Smooth muscle cell (in vitro differentiated cells): ENCODE results near the gene LRRC53. TPM values are rescaled to one million over a fixed set of nuclear protein-coding genes. Genes with fewer than 3 reads are reported as not detected.

Source experiments
- DNase-seq: peaks from one replicate; lab custom pipeline; 2025; ENCODE audit not compliant: unreplicated experiment; lab: John Stamatoyannopoulos, UW
- H2AFZ ChIP-seq: fragments of 200-600 bp; sonication (generic); 2 replicates; pipeline ENCODE4 v1.6.0; 2016; ENCODE audit warnings: antibody characterized with exemption, low read depth, mild to moderate bottlenecking
- H3F3A ChIP-seq: fragments of 200-600 bp; sonication (generic); 2 replicates; pipeline ENCODE4 v1.6.0; 2017; ENCODE audit warnings: antibody characterized with exemption, low read depth
- H3K27ac ChIP-seq: fragments of 200-600 bp; sonication (generic); 2 replicates; pipeline ENCODE4 v1.5.1; 2016; ENCODE audit warnings: low read depth, mild to moderate bottlenecking
- H3K27me3 ChIP-seq: fragments of 200-600 bp; sonication (generic); 2 replicates; pipeline ENCODE4 v1.6.1; 2016; ENCODE audit warnings: low read depth, mild to moderate bottlenecking
- H3K36me3 ChIP-seq: fragments of 200-600 bp; sonication (generic); 2 replicates; pipeline ENCODE4 v1.5.1; 2016; ENCODE audit warnings: low read depth
- H3K4me1 ChIP-seq: fragments of 200-600 bp; sonication (generic); 2 replicates; pipeline ENCODE4 v1.5.1; 2016; ENCODE audit warnings: low read depth
- H3K4me2 ChIP-seq: fragments of 200-600 bp; sonication (generic); 2 replicates; pipeline ENCODE4 v1.6.0; 2016; ENCODE audit warnings: mild to moderate bottlenecking
- H3K4me3 ChIP-seq: fragments of 200-600 bp; sonication (generic); 2 replicates; pipeline ENCODE4 v1.5.1; 2016; ENCODE audit warnings: mild to moderate bottlenecking
- H3K79me2 ChIP-seq: fragments of 200-600 bp; sonication (generic); 2 replicates; pipeline ENCODE4 v1.6.0; 2016; ENCODE audit warnings: low read depth, mild to moderate bottlenecking
- H3K9ac ChIP-seq: fragments of 200-600 bp; sonication (generic); 2 replicates; pipeline ENCODE4 v1.6.0; 2016; ENCODE audit warnings: low read depth
- H3K9me3 ChIP-seq: fragments of 200-600 bp; sonication (generic); replicated peaks from 2 replicates; pipeline ENCODE4 v1.5.1; 2016; ENCODE audit warnings: low read depth
- H4K20me1 ChIP-seq: fragments of 200-600 bp; sonication (generic); 2 replicates; pipeline ENCODE4 v1.6.0; 2016; ENCODE audit warnings: low read depth
- WGBS: methylation state at CpG from one replicate; pipeline ENCODE4 v1.1.7; 2016; ENCODE audit warnings: low lambda C conversion rate; 5-methylcytosine and 5-hydroxymethylcytosine counted together
- polyA plus RNA-seq: library from polyadenylated mRNA; unstranded; fragments of >200 nt; fragmentation: Nextera tagmentation; extraction: Ambion mirVana; gene quantifications from 2 replicates; pipeline ENCODE4 v1.2.1, GENCODE V29; 2016
- total RNA-seq: library from RNA; depleted of rRNA; stranded (reverse); fragments of >200 nt; gene quantifications from 2 replicates; pipeline ENCODE4 v1.2.3, GENCODE V29; 2014
- TF ChIP-seq, protein P1 (sequence below): fragments of 200-600 bp; sonication (generic); IDR thresholded peaks from 2 replicates; pipeline ENCODE4 v1.5.1; 2017; ENCODE audit warnings: borderline replicate concordance, mild to moderate bottlenecking, antibody characterized with exemption; ENCODE audit not compliant: insufficient read depth, poor library complexity, severe bottlenecking

The LRRC53 gene
- total and polyA plus RNA-seq, 2 experiments from 2014 or later = not detected

DNA sequence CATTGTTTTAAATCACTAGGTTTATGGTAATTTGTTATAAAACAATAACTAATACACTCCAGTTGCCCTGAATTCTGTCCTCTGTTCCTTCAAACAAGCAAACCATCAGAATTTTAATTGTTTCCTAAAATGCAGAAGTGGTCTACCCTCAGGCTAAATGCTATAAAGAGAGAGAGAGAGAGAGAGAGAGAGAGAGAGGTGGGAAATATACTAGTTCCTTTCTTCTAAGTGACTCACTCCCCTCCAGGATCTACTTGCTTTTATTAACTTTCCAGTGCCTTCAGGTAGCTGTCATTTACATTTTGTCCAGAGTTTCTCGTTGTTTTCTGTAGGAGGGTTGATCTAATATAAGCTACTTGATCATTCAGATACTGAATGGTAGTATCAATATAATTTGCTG is 26.4 kb downstream of the LRRC53 start:
- Histone ChIP-seq H3K79me2 (no peaks in the 10 kb centered on the region), H3K4me3 (no peak overlapping the region), H3K9ac (no peak overlapping the region), H3K36me3 (no peaks in the 10 kb centered on the region), H3K4me2 (no peak overlapping the region), H3K27me3 (no peaks in the 10 kb centered on the region), H4K20me1 (no peaks in the 10 kb centered on the region), H2AFZ (no peak overlapping the region), H3F3A (no peaks in the 10 kb centered on the region), H3K9me3 (no peaks in the 10 kb centered on the region), H3K27ac (no peak overlapping the region), H3K4me1 (no peaks in the 10 kb centered on the region)
- no peak for DNase-seq
- WGBS = 56% methylated on average over 1 of the region's 1 CpG
- TF ChIP-seq, protein P1, sequence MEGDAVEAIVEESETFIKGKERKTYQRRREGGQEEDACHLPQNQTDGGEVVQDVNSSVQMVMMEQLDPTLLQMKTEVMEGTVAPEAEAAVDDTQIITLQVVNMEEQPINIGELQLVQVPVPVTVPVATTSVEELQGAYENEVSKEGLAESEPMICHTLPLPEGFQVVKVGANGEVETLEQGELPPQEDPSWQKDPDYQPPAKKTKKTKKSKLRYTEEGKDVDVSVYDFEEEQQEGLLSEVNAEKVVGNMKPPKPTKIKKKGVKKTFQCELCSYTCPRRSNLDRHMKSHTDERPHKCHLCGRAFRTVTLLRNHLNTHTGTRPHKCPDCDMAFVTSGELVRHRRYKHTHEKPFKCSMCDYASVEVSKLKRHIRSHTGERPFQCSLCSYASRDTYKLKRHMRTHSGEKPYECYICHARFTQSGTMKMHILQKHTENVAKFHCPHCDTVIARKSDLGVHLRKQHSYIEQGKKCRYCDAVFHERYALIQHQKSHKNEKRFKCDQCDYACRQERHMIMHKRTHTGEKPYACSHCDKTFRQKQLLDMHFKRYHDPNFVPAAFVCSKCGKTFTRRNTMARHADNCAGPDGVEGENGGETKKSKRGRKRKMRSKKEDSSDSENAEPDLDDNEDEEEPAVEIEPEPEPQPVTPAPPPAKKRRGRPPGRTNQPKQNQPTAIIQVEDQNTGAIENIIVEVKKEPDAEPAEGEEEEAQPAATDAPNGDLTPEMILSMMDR = no peak

GRCh38 chr1:74485622-74486021 is 26.8 kb downstream of the LRRC53 start:
- DNase-seq = no peak
- no peak overlapping the region for H2AFZ ChIP-seq
- WGBS = 84% methylated on average over 3 of the region's 3 CpGs
- no peaks in the 10 kb centered on the region for H3K27me3 ChIP-seq
- H3F3A ChIP-seq = no peaks in the 10 kb centered on the region
- no peak overlapping the region for H3K4me2 ChIP-seq
- H3K27ac ChIP-seq = no peak overlapping the region
- no peaks in the 10 kb centered on the region for H3K36me3 ChIP-seq
- TF ChIP-seq, protein P1 = no peak
- H3K4me1 ChIP-seq = no peaks in the 10 kb centered on the region
- H3K4me3 ChIP-seq = no peak overlapping the region
- H3K9ac ChIP-seq = no peak overlapping the region
- H3K79me2 ChIP-seq = no peaks in the 10 kb centered on the region
- no peaks in the 10 kb centered on the region for H4K20me1 ChIP-seq
- H3K9me3 ChIP-seq = no peaks in the 10 kb centered on the region

DNA sequence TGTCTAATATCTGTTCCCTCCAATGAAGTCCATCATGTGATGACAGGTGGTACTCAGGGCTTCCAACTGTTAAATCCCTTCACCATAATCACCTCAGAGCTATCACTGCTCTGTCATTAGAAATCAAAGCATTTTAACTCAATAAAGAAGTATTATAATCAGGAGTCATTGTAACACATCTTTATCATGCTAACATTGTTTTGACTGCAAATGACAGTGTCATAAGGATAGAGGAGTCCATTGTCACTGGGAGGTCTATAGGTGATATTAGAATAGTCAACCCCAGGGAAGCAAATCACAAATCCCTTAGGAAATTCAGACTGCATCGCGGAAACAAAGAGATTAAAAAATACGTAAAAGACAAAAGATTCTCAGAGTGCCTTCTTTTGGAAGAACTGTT is 30.8 kb downstream of the LRRC53 start:
- Histone ChIP-seq H3K4me3 (no peak overlapping the region), H3K9ac (no peak overlapping the region), H4K20me1 (no peaks in the 10 kb centered on the region), H3F3A (no peaks in the 10 kb centered on the region), H3K27me3 (peaks cover 3% of the 10 kb centered on the region), H2AFZ (no peak overlapping the region), H3K36me3 (no peaks in the 10 kb centered on the region), H3K27ac (no peak overlapping the region), H3K4me2 (no peak overlapping the region), H3K79me2 (no peaks in the 10 kb centered on the region), H3K9me3 (no peaks in the 10 kb centered on the region), H3K4me1 (no peaks in the 10 kb centered on the region)
- DNase-seq = no peak
- TF ChIP-seq, protein P1 = no peak
- 75% methylated on average over 3 of the region's 3 CpGs for WGBS

GRCh38 chr1:74480068-74480467 is 32.3 kb downstream of the LRRC53 start:
- WGBS = 61% methylated on average over 6 of the region's 6 CpGs
- H4K20me1 ChIP-seq = no peaks in the 10 kb centered on the region
- no peaks in the 10 kb centered on the region for H3F3A ChIP-seq
- H3K27me3 ChIP-seq = peaks cover 3% of the 10 kb centered on the region
- TF ChIP-seq, protein P1 = no peak
- no peak overlapping the region for H3K27ac ChIP-seq
- no peak for DNase-seq
- H3K4me1 ChIP-seq = no peaks in the 10 kb centered on the region
- H3K79me2 ChIP-seq = no peaks in the 10 kb centered on the region
- no peak overlapping the region for H3K4me2 ChIP-seq
- no peak overlapping the region for H3K4me3 ChIP-seq
- H3K9me3 ChIP-seq = no peaks in the 10 kb centered on the region
- H3K36me3 ChIP-seq = no peaks in the 10 kb centered on the region
- H2AFZ ChIP-seq = no peak overlapping the region
- H3K9ac ChIP-seq = no peak overlapping the region
